Adipose tissue (tissue), 3 donors: Measurements from ENCODE around the gene GNAS. TPM values are rescaled to one million over a fixed set of nuclear protein-coding genes. Genes with fewer than 3 reads are reported as not detected.

Experiments used
- H3K27ac ChIP-seq: one replicate; pipeline ENCODE4 v1.5.1; 2013; ENCODE audit warnings: low read depth, low read length
- WGBS, 3 donors: extraction: QIAGEN DNeasy Blood & Tissue Kit; methylation state at CpG; one replicate each; pipeline ENCODE4 v1.1.7; 2013; 5-methylcytosine and 5-hydroxymethylcytosine counted together
- polyA plus RNA-seq, 3 donors: library from polyadenylated mRNA; stranded (reverse); fragments of 200-250 nt; gene quantifications; one replicate each; pipeline ENCODE4 v1.2.3, GENCODE V29; 2013
- donor health status: healthy with polysubstance abuse.
- donor health status: Bipolar disorder and iron deficiency.
- donor health status: healthy.

Gene GNAS
- polyA plus RNA-seq, 3 donors = 496 to 977 (median 949) TPM

GRCh38 chr20:58874469-58874868, 22.0 kb downstream of the GNAS start:
- WGBS, 3 donors = 97 to 100% (median 100%) methylated on average over 1 of the region's 1 CpG

GRCh38 chr20:58875111-58875510, 22.6 kb downstream of the GNAS start:
- no peak overlapping the region for H3K27ac ChIP-seq
- WGBS, 3 donors = 92 to 94% (median 93%) methylated on average over 3 of the region's 3 CpGs

More at GRCh38 chr20:58874469-58874868, 22.0 kb downstream of the GNAS start:
- no peak overlapping the region for H3K27ac ChIP-seq

GRCh38 chr20:58875541-58876134, 23.1 kb downstream of the GNAS start:
- no peak overlapping the region for H3K27ac ChIP-seq
- WGBS, 3 donors = 83 to 95% (median 94%) methylated on average over 12 of the region's 12 CpGs

GRCh38 chr20:58876437-58876836, 23.9 kb downstream of the GNAS start:
- no peak overlapping the region for H3K27ac ChIP-seq
- WGBS, 3 donors = 76 to 79% (median 77%) methylated on average over 7 of the region's 7 CpGs

GRCh38 chr20:58877050-58877975, 24.8 kb downstream of the GNAS start:
- H3K27ac ChIP-seq = no peak overlapping the region
- 73 to 87% (median 83%) methylated on average over 11 of the region's 11 CpGs for WGBS, 3 donors

- 73 to 78% (median 74%) methylated on average over 4 of the region's 4 CpGs for WGBS, 3 donors
- no peak overlapping the region for H3K27ac ChIP-seq
Measured at GRCh38 chr20:58877976-58878360, 25.5 kb downstream of the GNAS start.

GRCh38 chr20:58878399-58878798, 25.9 kb downstream of the GNAS start:
- 93 to 96% (median 94%) methylated on average over 4 of the region's 4 CpGs for WGBS, 3 donors
- H3K27ac ChIP-seq = no peak overlapping the region

GRCh38 chr20:58880441-58880840, 27.9 kb downstream of the GNAS start:
- H3K27ac ChIP-seq = no peak overlapping the region
- 78 to 95% (median 90%) methylated on average over 1 of the region's 1 CpG for WGBS, 3 donors

GRCh38 chr20:58880994-58881752, 28.7 kb downstream of the GNAS start:
- H3K27ac ChIP-seq = no peak overlapping the region
- 72 to 84% (median 82%) methylated on average over 9 of the region's 9 CpGs for WGBS, 3 donors

- H3K27ac ChIP-seq = no peak overlapping the region
- WGBS, 3 donors = 72 to 94% (median 90%) methylated on average over 5 of the region's 5 CpGs
Measured at GRCh38 chr20:58882704-58883089, 30.2 kb downstream of the GNAS start.

- WGBS, 3 donors = 81 to 85% (median 84%) methylated on average over 9 of the region's 9 CpGs
- H3K27ac ChIP-seq = no peak overlapping the region
Measured at GRCh38 chr20:58883241-58883691, 30.8 kb downstream of the GNAS start.

GRCh38 chr20:58884966-58885365, 32.5 kb downstream of the GNAS start:
- H3K27ac ChIP-seq = no peak overlapping the region
- WGBS, 3 donors = 57 to 65% (median 60%) methylated on average over 3 of the region's 3 CpGs

- no peak overlapping the region for H3K27ac ChIP-seq
Measured at GRCh38 chr20:58886546-58886945, 34.0 kb downstream of the GNAS start.

GRCh38 chr20:58888103-58888502, 35.6 kb downstream of the GNAS start:
- no peak overlapping the region for H3K27ac ChIP-seq
- 44 to 66% (median 55%) methylated on average over 12 of the region's 12 CpGs for WGBS, 3 donors

GRCh38 chr20:58888521-58889333, 36.2 kb downstream of the GNAS start:
- WGBS, 3 donors = 48 to 55% (median 54%) methylated on average over 51 to 101 of the region's 101 CpGs

GRCh38 chr20:58889334-58889760, 36.8 kb downstream of the GNAS start:
- WGBS, 3 donors = 38 to 40% (median 39%) methylated on average over 24 to 35 of the region's 35 CpGs
- H3K27ac ChIP-seq = no peak overlapping the region

More at GRCh38 chr20:58888521-58889333, 36.2 kb downstream of the GNAS start:
- no peak overlapping the region for H3K27ac ChIP-seq

GRCh38 chr20:58889798-58890517, 37.4 kb downstream of the GNAS start:
- H3K27ac ChIP-seq = peak overlapping the region; percentile 81
- 29 to 34% (median 32%) methylated on average over 60 to 91 of the region's 91 CpGs for WGBS, 3 donors
